ENCODE data around the gene ANKRD6. TPM values are rescaled to one million over a fixed set of nuclear protein-coding genes. Genes with fewer than 3 reads are reported as not detected.

Gene ANKRD6
- total RNA-seq, 5 donors from 2014 or later (not counting 1 experiment from before 2014, with no cell fraction given) = 3.0 to 8.4 (median 5.3) TPM

DNA sequence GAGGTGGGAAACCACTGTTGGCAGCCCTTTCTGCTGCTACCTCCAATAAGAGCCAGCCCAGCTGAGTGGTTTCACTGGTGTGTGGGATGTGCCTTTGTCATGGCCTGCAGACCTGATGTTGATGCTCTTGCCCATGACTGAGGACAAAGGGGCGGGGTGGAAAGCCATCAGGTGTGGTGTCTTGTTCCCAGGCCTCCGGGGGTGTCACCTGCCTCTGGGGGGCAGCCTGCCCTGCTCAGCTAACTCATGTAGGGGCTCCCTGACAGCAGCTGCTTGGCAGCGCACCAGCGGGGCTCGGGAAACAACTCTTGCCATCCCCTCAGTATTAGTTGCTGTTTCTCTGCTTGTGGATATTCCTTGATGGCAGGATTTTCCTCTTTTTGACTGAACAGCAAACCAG lies 114.3 kb downstream of the ANKRD6 start:
- H3K36me3 ChIP-seq (ENCODE audit: control insufficient read depth in 2 of 2, extremely low read depth in 1 of 2, insufficient read depth in 1 of 2, low read length in 1 of 2) = no peaks in the 10 kb centered on the region
- H3K4me3 ChIP-seq (ENCODE audit: control insufficient read depth in 1 of 2, extremely low read depth in 1 of 2, low read length in 1 of 2) = no peak overlapping the region
- H3K9me3 Mint-ChIP-seq = no peaks in the 10 kb centered on the region
- ChIA-PET CTCF (no interaction called here), POLR2A (no interaction called here)
- H3K27ac Mint-ChIP-seq = no peak overlapping the region
- H3K9me3 ChIP-seq = no peaks in the 10 kb centered on the region
- WGBS (ENCODE audit: insufficient coverage) = 77% methylated on average over 2 of the region's 5 CpGs
- no peaks in the 10 kb centered on the region for H3K4me1 Mint-ChIP-seq
- no peaks in the 10 kb centered on the region for H3K4me1 ChIP-seq (ENCODE audit: control insufficient read depth in 1 of 2, extremely low read depth in 1 of 2, insufficient read depth in 2 of 2, low read length in 2 of 2)
- ATAC-seq (replicated peaks in 1 of 4) (no peak), DNase-seq (no peak)
- no peaks in the 10 kb centered on the region for H3K36me3 Mint-ChIP-seq
- peaks cover 4 to 7% of the 10 kb centered on the region in 2 donors for H3K27me3 Mint-ChIP-seq
- H3K27me3 ChIP-seq (replicated peaks in 1 of 2; ENCODE audit: control insufficient read depth in 2 of 2, extremely low read depth in 1 of 2, insufficient read depth in 2 of 2, low read length in 1 of 2) = no peaks in the 10 kb centered on the region
- H3K27ac ChIP-seq (ENCODE audit: low read length) = no peak overlapping the region
- H3K4me3 Mint-ChIP-seq = no peak overlapping the region

DNA sequence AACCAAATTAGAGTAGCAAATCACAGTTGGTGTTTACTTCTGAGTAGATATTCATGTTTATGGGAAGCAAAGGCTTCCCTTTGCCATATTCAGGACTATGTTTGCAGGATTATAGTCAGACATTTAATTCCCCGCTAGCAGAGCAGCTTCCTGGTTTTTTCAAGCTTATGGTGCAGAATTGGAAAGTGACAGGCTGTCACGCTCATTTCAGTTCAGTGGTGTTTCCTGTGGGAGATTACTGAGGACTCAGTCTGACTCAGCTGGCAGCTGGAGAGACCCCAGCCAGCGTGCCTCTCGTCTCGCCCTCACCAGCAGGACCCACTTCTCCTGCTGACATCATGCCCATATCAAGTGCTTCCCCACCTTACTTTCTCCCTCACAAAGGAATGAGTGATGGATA lies 120.5 kb downstream of the ANKRD6 start:
- ChIA-PET CTCF (no interaction called here), POLR2A (no interaction called here)

DNA sequence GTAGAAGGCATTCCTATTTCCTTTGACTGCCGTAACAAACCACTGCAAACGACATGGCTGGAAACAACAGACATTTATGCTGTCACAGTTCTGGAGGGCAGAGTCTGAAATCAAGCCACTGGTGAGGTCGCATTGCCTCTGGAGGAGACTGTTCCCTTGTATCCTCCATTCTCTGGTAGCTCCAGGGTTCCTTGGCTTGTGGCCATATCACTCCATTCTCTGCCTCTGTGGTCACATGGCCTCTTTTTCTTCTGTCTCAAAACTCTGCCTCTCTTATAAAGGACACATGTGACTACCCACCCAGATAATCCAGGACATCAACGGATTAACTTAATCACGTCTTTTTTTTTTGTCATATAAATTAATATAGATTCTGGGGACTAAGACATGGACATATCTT lies 121.2 kb downstream of the ANKRD6 start:
- H3K4me1 ChIP-seq (ENCODE audit: control insufficient read depth in 1 of 2, extremely low read depth in 1 of 2, insufficient read depth in 2 of 2, low read length in 2 of 2) = no peaks in the 10 kb centered on the region
- Mint-ChIP-seq H3K36me3 (peaks cover 6% of the 10 kb centered on the region), H3K4me3 (no peak overlapping the region), H3K9me3 (peaks cover 0 to 7% (median 6%) of the 10 kb centered on the region in 3 donors), H3K4me1 (no peaks in the 10 kb centered on the region), H3K27ac (no peak overlapping the region), H3K27me3 (peaks cover 0 to 2% of the 10 kb centered on the region in 2 donors)
- H3K36me3 ChIP-seq (ENCODE audit: control insufficient read depth in 2 of 2, extremely low read depth in 1 of 2, insufficient read depth in 1 of 2, low read length in 1 of 2) = no peaks in the 10 kb centered on the region
- CTCF ChIA-PET = no interaction called here
- no peak for DNase-seq
- H3K27ac ChIP-seq (ENCODE audit: low read length) = no peak overlapping the region
- POLR2A ChIA-PET = no interaction called here
- no peaks in the 10 kb centered on the region for H3K27me3 ChIP-seq (replicated peaks in 1 of 2; ENCODE audit: control insufficient read depth in 2 of 2, extremely low read depth in 1 of 2, insufficient read depth in 2 of 2, low read length in 1 of 2)
- no peak overlapping the region for H3K4me3 ChIP-seq (ENCODE audit: control insufficient read depth in 1 of 2, extremely low read depth in 1 of 2, low read length in 1 of 2)
- ATAC-seq (replicated peaks in 1 of 4) = no peak
- H3K9me3 ChIP-seq = no peaks in the 10 kb centered on the region
- WGBS (ENCODE audit: insufficient coverage) = 84% methylated on average over 3 of the region's 5 CpGs

More for the DNA sequence above, 120.5 kb downstream of the ANKRD6 start:
- H3K27me3 ChIP-seq (replicated peaks in 1 of 2; ENCODE audit: control insufficient read depth in 2 of 2, extremely low read depth in 1 of 2, insufficient read depth in 2 of 2, low read length in 1 of 2) = no peaks in the 10 kb centered on the region
- H3K4me1 Mint-ChIP-seq = no peaks in the 10 kb centered on the region
- no peaks in the 10 kb centered on the region for H3K9me3 ChIP-seq
- whole genome bisulfite sequencing (ENCODE audit: insufficient coverage) = 86% methylated on average over 1 of the region's 5 CpGs
- no peaks in the 10 kb centered on the region for H3K36me3 ChIP-seq (ENCODE audit: control insufficient read depth in 2 of 2, extremely low read depth in 1 of 2, insufficient read depth in 1 of 2, low read length in 1 of 2)
- H3K27ac Mint-ChIP-seq = no peak overlapping the region
- H3K4me1 ChIP-seq (ENCODE audit: control insufficient read depth in 1 of 2, extremely low read depth in 1 of 2, insufficient read depth in 2 of 2, low read length in 2 of 2) = no peaks in the 10 kb centered on the region
- no peak overlapping the region for H3K4me3 ChIP-seq (ENCODE audit: control insufficient read depth in 1 of 2, extremely low read depth in 1 of 2, low read length in 1 of 2)
- ATAC-seq (replicated peaks in 1 of 4) (no peak), DNase-seq (no peak)
- H3K27me3 Mint-ChIP-seq = peaks cover 0 to 2% of the 10 kb centered on the region in 2 donors
- H3K36me3 Mint-ChIP-seq = peaks cover 6% of the 10 kb centered on the region
- no peak overlapping the region for H3K27ac ChIP-seq (ENCODE audit: low read length)
- H3K4me3 Mint-ChIP-seq = no peak overlapping the region
- H3K9me3 Mint-ChIP-seq = peaks cover 0 to 7% (median 6%) of the 10 kb centered on the region in 3 donors

DNA sequence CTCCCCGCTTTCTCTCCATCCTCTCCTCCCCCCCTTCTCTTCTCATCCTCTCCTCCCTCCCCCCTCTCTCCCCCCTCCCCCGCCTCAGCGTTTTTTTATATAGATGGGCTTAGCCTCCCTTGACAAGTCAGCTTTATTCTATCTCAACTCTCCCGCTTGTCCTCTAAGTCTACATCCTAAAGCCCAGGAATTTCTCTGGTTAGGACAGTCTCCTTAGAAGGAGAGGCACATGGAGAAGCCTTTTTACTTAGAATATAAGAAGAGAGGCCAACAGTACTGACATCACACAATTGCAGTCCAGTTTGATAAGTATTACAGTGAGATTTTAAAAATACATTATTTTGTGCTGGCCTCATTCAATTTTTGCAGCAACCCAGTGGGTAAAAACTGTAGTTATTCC lies 122.1 kb downstream of the ANKRD6 start:
- Mint-ChIP-seq H3K27me3 (peaks cover 0 to 2% of the 10 kb centered on the region in 2 donors), H3K4me3 (no peak overlapping the region), H3K4me1 (no peaks in the 10 kb centered on the region), H3K27ac (no peak overlapping the region), H3K9me3 (peaks cover 0 to 7% (median 6%) of the 10 kb centered on the region in 3 donors), H3K36me3 (peaks cover 6% of the 10 kb centered on the region)
- DNase-seq (no peak), ATAC-seq (replicated peaks in 1 of 4) (no peak)
- H3K27ac ChIP-seq (ENCODE audit: low read length) = no peak overlapping the region
- H3K4me1 ChIP-seq (ENCODE audit: control insufficient read depth in 1 of 2, extremely low read depth in 1 of 2, insufficient read depth in 2 of 2, low read length in 2 of 2) = no peaks in the 10 kb centered on the region
- WGBS (ENCODE audit: insufficient coverage) = no CpG with 5 or more reads among the region's 4 CpGs
- ChIA-PET POLR2A (no interaction called here), CTCF (no interaction called here)
- no peaks in the 10 kb centered on the region for H3K9me3 ChIP-seq
- no peaks in the 10 kb centered on the region for H3K27me3 ChIP-seq (replicated peaks in 1 of 2; ENCODE audit: control insufficient read depth in 2 of 2, extremely low read depth in 1 of 2, insufficient read depth in 2 of 2, low read length in 1 of 2)
- no peak overlapping the region for H3K4me3 ChIP-seq (ENCODE audit: control insufficient read depth in 1 of 2, extremely low read depth in 1 of 2, low read length in 1 of 2)
- no peaks in the 10 kb centered on the region for H3K36me3 ChIP-seq (ENCODE audit: control insufficient read depth in 2 of 2, extremely low read depth in 1 of 2, insufficient read depth in 1 of 2, low read length in 1 of 2)

DNA sequence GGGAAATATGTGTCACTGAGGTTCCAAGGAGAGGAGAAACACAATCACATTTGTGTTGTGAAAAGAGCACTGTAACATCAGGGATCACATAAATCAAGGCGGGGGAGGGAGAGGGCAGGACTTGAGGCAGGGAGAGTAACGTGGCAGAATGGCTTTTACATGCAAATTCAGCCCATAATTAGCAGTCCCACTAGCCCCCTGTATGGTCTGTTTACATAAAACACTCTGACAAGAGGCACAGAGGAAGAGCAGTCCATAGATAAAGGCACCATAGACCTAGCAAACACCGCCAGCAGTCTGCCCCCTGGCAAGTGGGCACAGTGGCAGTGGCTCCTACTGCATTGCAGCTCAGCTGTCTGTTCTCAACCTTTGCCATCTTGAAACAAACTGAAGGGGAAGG lies 122.9 kb downstream of the ANKRD6 start:
- Mint-ChIP-seq H3K4me1 (no peaks in the 10 kb centered on the region), H3K27ac (no peak overlapping the region), H3K27me3 (peaks cover 0 to 2% of the 10 kb centered on the region in 2 donors), H3K4me3 (no peak overlapping the region), H3K36me3 (peaks cover 6% of the 10 kb centered on the region), H3K9me3 (peaks cover 0 to 7% (median 6%) of the 10 kb centered on the region in 3 donors)
- no peaks in the 10 kb centered on the region for H3K27me3 ChIP-seq (replicated peaks in 1 of 2; ENCODE audit: control insufficient read depth in 2 of 2, extremely low read depth in 1 of 2, insufficient read depth in 2 of 2, low read length in 1 of 2)
- ChIA-PET POLR2A (no interaction called here), CTCF (no interaction called here)
- no peaks in the 10 kb centered on the region for H3K4me1 ChIP-seq (ENCODE audit: control insufficient read depth in 1 of 2, extremely low read depth in 1 of 2, insufficient read depth in 2 of 2, low read length in 2 of 2)
- DNase-seq (no peak), ATAC-seq (replicated peaks in 1 of 4) (no peak)
- no peak overlapping the region for H3K27ac ChIP-seq (ENCODE audit: low read length)
- no peak overlapping the region for H3K4me3 ChIP-seq (ENCODE audit: control insufficient read depth in 1 of 2, extremely low read depth in 1 of 2, low read length in 1 of 2)
- 0% methylated on average over 1 of the region's 3 CpGs for WGBS (ENCODE audit: insufficient coverage)
- H3K36me3 ChIP-seq (ENCODE audit: control insufficient read depth in 2 of 2, extremely low read depth in 1 of 2, insufficient read depth in 1 of 2, low read length in 1 of 2) = no peaks in the 10 kb centered on the region
- no peaks in the 10 kb centered on the region for H3K9me3 ChIP-seq

DNA sequence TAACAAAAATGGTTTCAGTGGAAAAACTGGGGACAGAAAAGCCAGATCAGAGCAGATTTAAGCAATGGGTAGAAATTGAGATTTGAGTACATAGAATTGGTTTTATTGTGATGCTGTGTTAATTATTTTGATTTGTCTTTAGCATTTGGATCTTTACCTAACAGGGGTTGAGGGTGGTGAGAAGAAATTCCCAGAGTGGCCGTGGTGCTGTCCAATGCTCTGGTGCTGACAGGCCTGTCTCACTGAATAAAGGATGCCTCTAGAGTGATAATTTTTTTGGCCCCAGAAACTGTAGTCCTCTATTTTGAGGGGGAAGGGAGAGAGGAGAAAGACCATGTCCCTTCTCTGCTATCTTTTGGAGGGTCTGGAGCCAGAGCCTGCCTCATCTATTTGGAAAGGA lies 126.5 kb downstream of the ANKRD6 start:
- ChIA-PET POLR2A (no interaction called here), CTCF (no interaction called here)
- no peaks in the 10 kb centered on the region for H3K4me1 Mint-ChIP-seq
- Histone ChIP-seq H3K27ac (ENCODE audit: low read length) (no peak overlapping the region), H3K4me3 (ENCODE audit: control insufficient read depth in 1 of 2, extremely low read depth in 1 of 2, low read length in 1 of 2) (no peak overlapping the region), H3K36me3 (ENCODE audit: control insufficient read depth in 2 of 2, extremely low read depth in 1 of 2, insufficient read depth in 1 of 2, low read length in 1 of 2) (no peaks in the 10 kb centered on the region), H3K27me3 (replicated peaks in 1 of 2; ENCODE audit: control insufficient read depth in 2 of 2, extremely low read depth in 1 of 2, insufficient read depth in 2 of 2, low read length in 1 of 2) (no peaks in the 10 kb centered on the region), H3K4me1 (ENCODE audit: control insufficient read depth in 1 of 2, extremely low read depth in 1 of 2, insufficient read depth in 2 of 2, low read length in 2 of 2) (no peaks in the 10 kb centered on the region), H3K9me3 (no peaks in the 10 kb centered on the region)
- no peak for ATAC-seq (replicated peaks in 1 of 4)
- H3K27ac Mint-ChIP-seq = no peak overlapping the region
- no peak overlapping the region for H3K4me3 Mint-ChIP-seq
- no peaks in the 10 kb centered on the region for H3K27me3 Mint-ChIP-seq
- 89% methylated on average over 1 of the region's 1 CpG for WGBS (ENCODE audit: insufficient coverage)
- H3K36me3 Mint-ChIP-seq = peaks cover 6% of the 10 kb centered on the region
- peaks cover 0 to 7% (median 6%) of the 10 kb centered on the region in 3 donors for H3K9me3 Mint-ChIP-seq
- no peak for DNase-seq
